IMR-90 (cell line): ENCODE data around the gene PRR29. TPM values are rescaled to one million over a fixed set of nuclear protein-coding genes. Genes with fewer than 3 reads are reported as not detected.
A peak's percentile ranks its signal among the peaks of the same experiment; 100 is the strongest.

Experiments
- ATAC-seq: fragments of 200-7000 bp; cut with Tn5 transposase; 2 replicates; pipeline ENCODE4 v1.9.1; 2020; ENCODE audit warnings: low read depth, mild to moderate bottlenecking, moderate library complexity
- BruUV-seq: library from RNA; stranded (reverse); fragments of 400-500 nt; replicated peaks from 2 replicates; lab custom pipeline; 2021; lab: Mats Ljungman, UMichigan
- CTCF ChIA-PET: fragments of 300-600 bp; formaldehyde crosslinking; extraction: SDS; loops from one replicate; lab custom pipeline; 2021; ENCODE audit warnings: antibody characterized with exemption; lab: Yijun Ruan, JAX
- POLR2A ChIA-PET: fragments of 300-600 bp; sonication (Branson Sonifier 250); formaldehyde crosslinking; loops from one replicate; lab custom pipeline; 2022; ENCODE audit warnings: antibody characterized with exemption; ENCODE audit not compliant: unreplicated experiment; lab: Charles Lee
- DNase-seq: peaks from one replicate; pipeline ENCODE4 v3.0.0; 2013
- H2AFZ ChIP-seq: replicated peaks from 2 replicates; pipeline ENCODE3; 2013; ENCODE audit warnings: low read length, mild to moderate bottlenecking; ENCODE audit not compliant: poor library complexity
- H2AK5ac ChIP-seq: 2 replicates; pipeline ENCODE4 v1.6.1; 2013; ENCODE audit warnings: low read depth, low read length, inconsistent platforms
- H2AK9ac ChIP-seq: replicated peaks from 2 replicates; pipeline ENCODE3; 2013; ENCODE audit warnings: mild to moderate bottlenecking, low read depth, low read length, moderate library complexity; ENCODE audit not compliant: poor library complexity
- H2BK120ac ChIP-seq: 2 replicates; pipeline ENCODE4 v1.6.1; 2013; ENCODE audit warnings: low read depth, low read length, inconsistent platforms
- H2BK15ac ChIP-seq: 3 replicates; pipeline ENCODE4 v1.6.1; 2013; ENCODE audit warnings: low read depth, low read length, inconsistent platforms
- H2BK20ac ChIP-seq: 2 replicates; pipeline ENCODE4 v1.6.1; 2013; ENCODE audit warnings: low read depth, mild to moderate bottlenecking, inconsistent platforms, low read length, moderate library complexity
- H2BK5ac ChIP-seq: 2 replicates; pipeline ENCODE4 v1.6.1; 2013; ENCODE audit warnings: mild to moderate bottlenecking, low read depth, low read length, inconsistent platforms; ENCODE audit not compliant: poor library complexity, severe bottlenecking
- H3K14ac ChIP-seq: replicated peaks from 2 replicates; pipeline ENCODE4 v1.6.1; 2013; ENCODE audit warnings: low read depth, low read length, inconsistent platforms
- H3K18ac ChIP-seq: 2 replicates; pipeline ENCODE4 v1.6.1; 2013; ENCODE audit warnings: low read depth, low read length, control low read depth
- H3K23ac ChIP-seq: 2 replicates; pipeline ENCODE4 v1.6.1; 2013; ENCODE audit warnings: low read depth, low read length, inconsistent platforms
- H3K27ac ChIP-seq: 2 replicates; pipeline ENCODE4 v1.5.1; 2013; ENCODE audit warnings: mild to moderate bottlenecking, control low read depth, low read length; ENCODE audit not compliant: insufficient read depth
- H3K27me3 ChIP-seq: 2 replicates; pipeline ENCODE4 v1.6.1; 2013; ENCODE audit warnings: low read length; ENCODE audit not compliant: control insufficient read depth, insufficient read depth
- H3K36me3 ChIP-seq: 2 replicates; pipeline ENCODE4 v1.6.1; 2013; ENCODE audit warnings: low read length, mixed read lengths; ENCODE audit not compliant: control insufficient read depth, insufficient read depth
- H3K4ac ChIP-seq: 2 replicates; pipeline ENCODE4 v1.6.1; 2013; ENCODE audit warnings: low read depth, low read length, inconsistent platforms
- H3K4me1 ChIP-seq: 2 replicates; pipeline ENCODE4 v1.6.1; 2013; ENCODE audit warnings: low read length, mixed read lengths; ENCODE audit not compliant: control insufficient read depth, insufficient read depth
- H3K4me2 ChIP-seq: 2 replicates; pipeline ENCODE4 v1.6.1; 2013; ENCODE audit warnings: low read depth, mild to moderate bottlenecking, control low read depth, low read length, moderate library complexity
- H3K4me3 ChIP-seq: 2 replicates; pipeline ENCODE4 v1.5.1; 2013; ENCODE audit warnings: low read depth, mild to moderate bottlenecking, control low read depth, low read length, moderate library complexity; ENCODE audit not compliant: insufficient read depth
- H3K56ac ChIP-seq: 2 replicates; pipeline ENCODE4 v1.6.1; 2013; ENCODE audit warnings: low read length, inconsistent platforms; ENCODE audit not compliant: insufficient read depth; ENCODE audit errors: extremely low read depth
- H3K79me1 ChIP-seq, 2 experiments: 2 replicates each; pipeline ENCODE4 v1.6.1; 2013; ENCODE audit warnings: low read length in 2 of 2, inconsistent platforms in 1 of 2, low read depth in 1 of 2
- H3K9ac ChIP-seq: 2 replicates; pipeline ENCODE4 v1.6.1; 2013; ENCODE audit warnings: low read depth, low read length, control low read depth
- H3K9me1 ChIP-seq: 2 replicates; pipeline ENCODE4 v1.6.1; 2013; ENCODE audit warnings: low read length, inconsistent platforms; ENCODE audit not compliant: insufficient read depth
- H3K9me3 ChIP-seq: 2 replicates; pipeline ENCODE4 v1.6.1; 2013; ENCODE audit warnings: low read length; ENCODE audit not compliant: control insufficient read depth, insufficient read depth
- H4K20me1 ChIP-seq: 2 replicates; pipeline ENCODE4 v1.6.1; 2013; ENCODE audit warnings: low read length, inconsistent platforms; ENCODE audit not compliant: insufficient read depth
- H4K5ac ChIP-seq: 2 replicates; pipeline ENCODE4 v1.6.1; 2013; ENCODE audit warnings: mild to moderate bottlenecking, low read depth, low read length, control low read depth
- H4K8ac ChIP-seq, 2 experiments: 2 replicates each; pipeline ENCODE4 v1.6.1; 2013; ENCODE audit warnings: low read depth in 2 of 2, low read length in 2 of 2, control low read depth in 1 of 2, inconsistent platforms in 1 of 2
- H4K91ac ChIP-seq: 2 replicates; pipeline ENCODE4 v1.6.1; 2013; ENCODE audit warnings: low read depth, low read length, inconsistent platforms; ENCODE audit not compliant: insufficient read depth
- BHLHE40 ChIP-seq: fragments of 150-350 bp; IDR thresholded peaks from 2 replicates; pipeline ENCODE4 v1.6.1; 2016; ENCODE audit warnings: mild to moderate bottlenecking, low read depth, low read length
- CEBPB ChIP-seq: IDR thresholded peaks from 2 replicates; pipeline ENCODE4 v1.6.1; 2012; ENCODE audit warnings: low read depth, low read length, improper control_type of control experiment
- CHD1 ChIP-seq: IDR thresholded peaks from 2 replicates; pipeline ENCODE4 v1.6.1; 2012; ENCODE audit warnings: low read depth, low read length, improper control_type of control experiment
- FOS ChIP-seq: fragments of 150-350 bp; IDR thresholded peaks from 2 replicates; pipeline ENCODE4 v1.6.1; 2016; ENCODE audit warnings: low read depth, low read length
- MAFK ChIP-seq: IDR thresholded peaks from 2 replicates; pipeline ENCODE4 v1.6.1; 2012; ENCODE audit warnings: low read depth, low read length, improper control_type of control experiment
- MAZ ChIP-seq: IDR thresholded peaks from 2 replicates; pipeline ENCODE4 v1.6.1; 2012; ENCODE audit warnings: low read depth, mild to moderate bottlenecking, low read length, improper control_type of control experiment, moderate library complexity, borderline replicate concordance
- MXI1 ChIP-seq: IDR thresholded peaks from 2 replicates; pipeline ENCODE4 v1.6.1; 2012; ENCODE audit warnings: low read depth, mild to moderate bottlenecking, low read length, moderate library complexity, borderline replicate concordance
- NFE2L2 ChIP-seq: fragments of 150-350 bp; IDR thresholded peaks from 2 replicates; pipeline ENCODE4 v1.6.1; 2016; ENCODE audit warnings: low read depth, mild to moderate bottlenecking, low read length
- POLR2A ChIP-seq: IDR thresholded peaks from 2 replicates; pipeline ENCODE4 v1.6.1; 2012; ENCODE audit warnings: mild to moderate bottlenecking, low read depth, low read length
- RAD21 ChIP-seq: IDR thresholded peaks from 2 replicates; pipeline ENCODE4 v1.6.1; 2012; ENCODE audit warnings: low read length, improper control_type of control experiment
- RCOR1 ChIP-seq: IDR thresholded peaks from 2 replicates; pipeline ENCODE4 v1.6.1; 2012; ENCODE audit warnings: mild to moderate bottlenecking, low read length, improper control_type of control experiment; ENCODE audit not compliant: insufficient replicate concordance
- RFX5 ChIP-seq: IDR thresholded peaks from 2 replicates; pipeline ENCODE4 v1.8.0; 2012; ENCODE audit warnings: low read depth, mild to moderate bottlenecking, low read length, moderate library complexity
- SMC3 ChIP-seq: fragments of 150-350 bp; IDR thresholded peaks from 2 replicates; pipeline ENCODE4 v1.6.1; 2016; ENCODE audit warnings: low read depth, mild to moderate bottlenecking, antibody characterized with exemption, low read length, moderate library complexity
- USF2 ChIP-seq: fragments of 150-350 bp; IDR thresholded peaks from 2 replicates; pipeline ENCODE4 v1.6.1; 2017; ENCODE audit warnings: mild to moderate bottlenecking, antibody characterized with exemption, low read length, low read depth
- WGBS, 2 experiments: methylation state at CpG; one replicate each; pipeline versions ENCODE4 v1.1.5 to v1.1.7; 2013; ENCODE audit warnings: missing lambda C conversion rate in 2 of 2; ENCODE audit not compliant: insufficient read length in 1 of 2; ENCODE audit errors: extremely low coverage in 2 of 2; 5-methylcytosine and 5-hydroxymethylcytosine counted together
- dilution Hi-C: fragments of 300-500 bp; cut with HindIII; formaldehyde crosslinking; loops from one replicate; pipeline ENCODE4 v1.14.3; 2018; ENCODE audit warnings: low sequenced_read_pairs; ENCODE audit not compliant: unreplicated experiment
- in situ Hi-C: fragments of 300-500 bp; cut with MboI; formaldehyde crosslinking; loops from 3 replicates; pipeline ENCODE4 v1.14.3; 2019; ENCODE audit warnings: low sequenced_read_pairs, inconsistent platforms, mixed read lengths
- intact Hi-C: fragments of 100-400 bp; cut with micrococcal nuclease; formaldehyde crosslinking; loops from 2 replicates; pipeline ENCODE4 v1.10.0; 2022
- polyA plus RNA-seq, 3 experiments: library from polyadenylated mRNA; depleted of rRNA; stranded (reverse); fragments of >200 nt; gene quantifications; 2 replicates each; pipeline ENCODE4 v1.2.3, GENCODE V29; 2012; ENCODE audit warnings: low replicate concordance in 1 of 3
- total RNA-seq: library from RNA; depleted of rRNA; stranded (reverse); fragments of >200 nt; gene quantifications from 2 replicates; pipeline ENCODE4 v1.2.3, GENCODE V29; 2012
- TF ChIP-seq, protein P1 (sequence below): conservative IDR thresholded peaks from 2 replicates; pipeline ENCODE4 v1.5.1; 2012; ENCODE audit warnings: mild to moderate bottlenecking, low read depth, low read length, improper control_type of control experiment
- TF ChIP-seq, protein P2 (sequence below): fragments of 150-350 bp; IDR thresholded peaks from 2 replicates; pipeline ENCODE4 v1.6.1; 2016; ENCODE audit warnings: low read depth, mild to moderate bottlenecking, low read length, moderate library complexity, borderline replicate concordance

PRR29 gene
- total and polyA plus RNA-seq, 2 of the 4 experiments (the other 2 are of a cell fraction), result under 0.01 to 0.17 TPM

- Histone ChIP-seq H3K56ac (no peak overlapping the region), H4K5ac (no peak overlapping the region), H3K14ac (no peak overlapping the region), H3K4me3 (no peak overlapping the region), H3K9me3 (no peaks in the 10 kb centered on the region), H3K9ac (no peak overlapping the region), H2BK5ac (no peak overlapping the region), H3K27ac (no peak overlapping the region), H2AK5ac (no peak overlapping the region), H2AK9ac (no peak overlapping the region), H3K4me1 (no peaks in the 10 kb centered on the region), H3K4ac (no peak overlapping the region), H4K91ac (no peak overlapping the region), H2BK15ac (no peak overlapping the region), H4K8ac (no peak overlapping the region), H3K36me3 (no peaks in the 10 kb centered on the region), H4K20me1 (no peaks in the 10 kb centered on the region), H3K4me2 (no peak overlapping the region), H2AFZ (peak overlapping the region; percentile 21), H3K27me3 (peaks cover 29% of the 10 kb centered on the region), H3K18ac (no peak overlapping the region), H2BK20ac (no peak overlapping the region), H3K23ac (no peak overlapping the region), H2BK120ac (no peak overlapping the region), H3K9me1 (0 out of 2 replicates have a peak, but pooled peaks cover 3% of the 10 kb centered on the region), H3K79me1 (no peaks in the 10 kb centered on the region)
- dilution Hi-C loops, result no loop called here
- CTCF ChIA-PET, result interaction anchor here (1.0 kb wide), 1 partner anchor 20 kb away, joined by 3 read pairs; no protein-coding TSS in a partner anchor
- BruUV-seq, result no TSS peak
- DNase-seq, result no peak
- in situ Hi-C loops, result no loop called here
- WGBS, 2 experiments, result 84% methylated on average over 4 of the region's 11 CpGs; no CpG with 5 or more reads in 1 of the 2 experiments
- ATAC-seq, result no peak
- POLR2A ChIA-PET, result no interaction called here
- intact Hi-C loops, result no loop called here
- TF ChIP-seq NFE2L2 (no peak), POLR2A (no peak), BHLHE40 (no peak), RCOR1 (no peak), CHD1 (no peak), MXI1 (no peak), SMC3 (no peak), RAD21 (no peak), RFX5 (no peak), FOS (no peak), USF2 (no peak), MAZ (no peak), CEBPB (no peak), MAFK (no peak)
- TF ChIP-seq, protein P1, sequence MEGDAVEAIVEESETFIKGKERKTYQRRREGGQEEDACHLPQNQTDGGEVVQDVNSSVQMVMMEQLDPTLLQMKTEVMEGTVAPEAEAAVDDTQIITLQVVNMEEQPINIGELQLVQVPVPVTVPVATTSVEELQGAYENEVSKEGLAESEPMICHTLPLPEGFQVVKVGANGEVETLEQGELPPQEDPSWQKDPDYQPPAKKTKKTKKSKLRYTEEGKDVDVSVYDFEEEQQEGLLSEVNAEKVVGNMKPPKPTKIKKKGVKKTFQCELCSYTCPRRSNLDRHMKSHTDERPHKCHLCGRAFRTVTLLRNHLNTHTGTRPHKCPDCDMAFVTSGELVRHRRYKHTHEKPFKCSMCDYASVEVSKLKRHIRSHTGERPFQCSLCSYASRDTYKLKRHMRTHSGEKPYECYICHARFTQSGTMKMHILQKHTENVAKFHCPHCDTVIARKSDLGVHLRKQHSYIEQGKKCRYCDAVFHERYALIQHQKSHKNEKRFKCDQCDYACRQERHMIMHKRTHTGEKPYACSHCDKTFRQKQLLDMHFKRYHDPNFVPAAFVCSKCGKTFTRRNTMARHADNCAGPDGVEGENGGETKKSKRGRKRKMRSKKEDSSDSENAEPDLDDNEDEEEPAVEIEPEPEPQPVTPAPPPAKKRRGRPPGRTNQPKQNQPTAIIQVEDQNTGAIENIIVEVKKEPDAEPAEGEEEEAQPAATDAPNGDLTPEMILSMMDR, result no peak
- TF ChIP-seq, protein P2, sequence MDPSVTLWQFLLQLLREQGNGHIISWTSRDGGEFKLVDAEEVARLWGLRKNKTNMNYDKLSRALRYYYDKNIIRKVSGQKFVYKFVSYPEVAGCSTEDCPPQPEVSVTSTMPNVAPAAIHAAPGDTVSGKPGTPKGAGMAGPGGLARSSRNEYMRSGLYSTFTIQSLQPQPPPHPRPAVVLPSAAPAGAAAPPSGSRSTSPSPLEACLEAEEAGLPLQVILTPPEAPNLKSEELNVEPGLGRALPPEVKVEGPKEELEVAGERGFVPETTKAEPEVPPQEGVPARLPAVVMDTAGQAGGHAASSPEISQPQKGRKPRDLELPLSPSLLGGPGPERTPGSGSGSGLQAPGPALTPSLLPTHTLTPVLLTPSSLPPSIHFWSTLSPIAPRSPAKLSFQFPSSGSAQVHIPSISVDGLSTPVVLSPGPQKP, result no peak
These were observed 31.4 kb upstream of the PRR29 start for GRCh38 chr17:63966646-63967264.
